Measurements from ENCODE around the gene SIRT6. TPM values are rescaled to one million over a fixed set of nuclear protein-coding genes. Genes with fewer than 3 reads are reported as not detected.
A peak's percentile ranks its signal among the peaks of the same experiment; 100 is the strongest.

The SIRT6 gene
- polyA plus RNA-seq, 1 experiment = 12.6 TPM

- peak overlapping the region; percentile 86; the same call in 1 of the 2 replicates for H3K4me3 ChIP-seq (ENCODE audit: low read depth, low read length)
- H3K27ac ChIP-seq (ENCODE audit: low read depth, low read length) = no peak overlapping the region
- CTCF ChIA-PET = interaction anchor here (2.3 kb wide), 1 partner anchor 16 kb away, joined by 9 read pairs; no protein-coding TSS in a partner anchor
Observed at GRCh38 chr19:4124638-4125037, 57.7 kb downstream of the SIRT6 start.

More at GRCh38 chr19:4124638-4125037, 57.7 kb downstream of the SIRT6 start:
- TF ChIP-seq, protein P1, sequence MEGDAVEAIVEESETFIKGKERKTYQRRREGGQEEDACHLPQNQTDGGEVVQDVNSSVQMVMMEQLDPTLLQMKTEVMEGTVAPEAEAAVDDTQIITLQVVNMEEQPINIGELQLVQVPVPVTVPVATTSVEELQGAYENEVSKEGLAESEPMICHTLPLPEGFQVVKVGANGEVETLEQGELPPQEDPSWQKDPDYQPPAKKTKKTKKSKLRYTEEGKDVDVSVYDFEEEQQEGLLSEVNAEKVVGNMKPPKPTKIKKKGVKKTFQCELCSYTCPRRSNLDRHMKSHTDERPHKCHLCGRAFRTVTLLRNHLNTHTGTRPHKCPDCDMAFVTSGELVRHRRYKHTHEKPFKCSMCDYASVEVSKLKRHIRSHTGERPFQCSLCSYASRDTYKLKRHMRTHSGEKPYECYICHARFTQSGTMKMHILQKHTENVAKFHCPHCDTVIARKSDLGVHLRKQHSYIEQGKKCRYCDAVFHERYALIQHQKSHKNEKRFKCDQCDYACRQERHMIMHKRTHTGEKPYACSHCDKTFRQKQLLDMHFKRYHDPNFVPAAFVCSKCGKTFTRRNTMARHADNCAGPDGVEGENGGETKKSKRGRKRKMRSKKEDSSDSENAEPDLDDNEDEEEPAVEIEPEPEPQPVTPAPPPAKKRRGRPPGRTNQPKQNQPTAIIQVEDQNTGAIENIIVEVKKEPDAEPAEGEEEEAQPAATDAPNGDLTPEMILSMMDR (IDR thresholded peaks at IDR 0.05; ENCODE audit: low read depth, low read length) = no peak
- H3K27me3 ChIP-seq (ENCODE audit: control insufficient read depth, insufficient read depth, low read length) = no peaks in the 10 kb centered on the region
- no peaks in the 10 kb centered on the region; the same call in 1 of the 2 replicates for H3K9me3 ChIP-seq (ENCODE audit: control insufficient read depth, insufficient read depth, low read length)
- no peak for DNase-seq (ENCODE audit: low read depth, low spot score)
- POLR2A ChIA-PET = no interaction called here

Small RNAs within 50 kb of the gene (small RNA-seq; reads per million reads assigned to genes)
- not detected for gene RF00017 (ENCODE audit: insufficient read length, low read depth)

Other genes starting within 250 kb of the SIRT6 start
- gene NMRK2, start 249.5 kb downstream of the SIRT6 start, polyA plus RNA-seq (2011; rRNA removed) = not detected in 2 replicates
- 105 and 149 TPM in 2 replicates for gene DAPK3, start 211.5 kb downstream of the SIRT6 start, polyA plus RNA-seq (2011; rRNA removed)
- gene EEF2, start 197.1 kb downstream of the SIRT6 start, polyA plus RNA-seq (2011; rRNA removed) = 1,648 and 1,697 TPM in 2 replicates
- gene PIAS4, start 174.8 kb downstream of the SIRT6 start, polyA plus RNA-seq (2011; rRNA removed) = 9.0 and 12.0 TPM in 2 replicates
- 2.7 and 4.0 TPM in 2 replicates for gene ZBTB7A, start 115.7 kb downstream of the SIRT6 start, polyA plus RNA-seq (2011; rRNA removed)
- gene MAP2K2, start 58.4 kb downstream of the SIRT6 start, polyA plus RNA-seq (2011; rRNA removed) = 65.1 and 104 TPM in 2 replicates
- gene CREB3L3, start 28.9 kb downstream of the SIRT6 start, polyA plus RNA-seq (2011; rRNA removed) = not detected in 2 replicates
- 0.10 and 0.11 TPM in 2 replicates for gene ANKRD24, start 126 bp upstream of the SIRT6 start, polyA plus RNA-seq (2011; rRNA removed)
- 1.1 and 1.3 TPM in 2 replicates for gene EBI3, start 47.0 kb upstream of the SIRT6 start, polyA plus RNA-seq (2011; rRNA removed)
- gene YJU2, start 64.5 kb upstream of the SIRT6 start, polyA plus RNA-seq (2011; rRNA removed) = 10.2 and 13.0 TPM in 2 replicates
- not detected in 2 replicates for gene SHD, start 96.7 kb upstream of the SIRT6 start, polyA plus RNA-seq (2011; rRNA removed)
- not detected in 2 replicates for gene TMIGD2, start 119.8 kb upstream of the SIRT6 start, polyA plus RNA-seq (2011; rRNA removed)
- gene FSD1, start 122.0 kb upstream of the SIRT6 start, polyA plus RNA-seq (2011; rRNA removed) = 6.8 and 8.9 TPM in 2 replicates
- gene STAP2, start 156.3 kb upstream of the SIRT6 start, polyA plus RNA-seq (2011; rRNA removed) = 5.3 and 7.4 TPM in 2 replicates
- 5.1 and 6.5 TPM in 2 replicates for gene MPND, start 161.0 kb upstream of the SIRT6 start, polyA plus RNA-seq (2011; rRNA removed)
- gene SH3GL1, start 218.0 kb upstream of the SIRT6 start, polyA plus RNA-seq (2011; rRNA removed) = 40.2 and 57.9 TPM in 2 replicates
- gene CHAF1A, start 220.1 kb upstream of the SIRT6 start, polyA plus RNA-seq (2011; rRNA removed) = 5.0 and 6.0 TPM in 2 replicates

Measured in AG04450 (cell line).